HepG2 (cell line): ENCODE results near the gene EPHA1. TPM values are rescaled to one million over a fixed set of nuclear protein-coding genes. Genes with fewer than 3 reads are reported as not detected.

Experiments used
- CREM ChIP-seq, 2 experiments: sonication (generic) in 1 of 2; formaldehyde crosslinking in 1 of 2; IDR thresholded peaks; 2 replicates each; pipeline versions ENCODE4 v1.4.0 to v1.6.1; 2016 to 2020; ENCODE audit warnings: antibody characterized with exemption in 1 of 2, mild to moderate bottlenecking in 1 of 2, missing genetic modification reagents in 1 of 2
- FOXM1 ChIP-seq: sonication (generic); formaldehyde crosslinking; IDR thresholded peaks from 2 replicates; pipeline ENCODE4 v1.5.0; 2020; ENCODE audit warnings: missing genetic modification reagents
- GLMP ChIP-seq: sonication (generic); formaldehyde crosslinking; IDR thresholded peaks from 2 replicates; pipeline ENCODE4 v1.9.0; 2021; ENCODE audit warnings: missing genetic modification reagents, mild to moderate bottlenecking, borderline replicate concordance
- HBP1 ChIP-seq: IDR thresholded peaks from 2 replicates; pipeline ENCODE4 v1.6.1; 2016; ENCODE audit warnings: low read depth, control low read depth
- HCFC1 ChIP-seq: fragments of 150-350 bp; IDR thresholded peaks from 2 replicates; pipeline ENCODE4 v1.6.1; 2014; ENCODE audit warnings: low read depth, low read length
- HNF4G ChIP-seq, 2 experiments: sonication (generic) in 1 of 2; formaldehyde crosslinking in 1 of 2; IDR thresholded peaks; 2 replicates each; pipeline versions ENCODE4 v1.4.0 to v1.6.1; 2011 to 2020; ENCODE audit warnings: borderline replicate concordance in 2 of 2, low read depth in 2 of 2, mild to moderate bottlenecking in 2 of 2, low read length in 1 of 2, missing genetic modification reagents in 1 of 2, moderate library complexity in 1 of 2
- KLF13 ChIP-seq: sonication (generic); formaldehyde crosslinking; IDR thresholded peaks from 2 replicates; pipeline ENCODE4 v1.4.0; 2020; ENCODE audit warnings: mild to moderate bottlenecking, missing genetic modification reagents
- MBD4 ChIP-seq: IDR thresholded peaks from 2 replicates; pipeline ENCODE4 v1.6.1; 2012; ENCODE audit warnings: low read length, inconsistent platforms, borderline replicate concordance
- MEIS1 ChIP-seq: sonication (generic); formaldehyde crosslinking; IDR thresholded peaks from 2 replicates; pipeline ENCODE4 v1.9.0; 2021; ENCODE audit warnings: mild to moderate bottlenecking, missing genetic modification reagents, moderate library complexity, borderline replicate concordance
- POGK ChIP-seq: sonication (generic); formaldehyde crosslinking; conservative IDR thresholded peaks from 2 replicates; pipeline ENCODE4 v1.8.0; 2022; ENCODE audit warnings: mild to moderate bottlenecking, moderate library complexity, missing genetic modification reagents
- SMAD9 ChIP-seq: sonication (generic); formaldehyde crosslinking; IDR thresholded peaks from 2 replicates; pipeline ENCODE4 v1.5.1; 2020; ENCODE audit warnings: mild to moderate bottlenecking, missing genetic modification reagents
- ZBTB38 ChIP-seq: sonication (generic); formaldehyde crosslinking; IDR thresholded peaks from 2 replicates; pipeline ENCODE4 v1.5.1; 2020; ENCODE audit warnings: mild to moderate bottlenecking, missing genetic modification reagents
- ZBTB46 ChIP-seq: sonication (generic); formaldehyde crosslinking; IDR thresholded peaks from 2 replicates; pipeline ENCODE4 v1.4.0; 2020; ENCODE audit warnings: mild to moderate bottlenecking, missing genetic modification reagents, borderline replicate concordance
- ZNF260 ChIP-seq: sonication (generic); formaldehyde crosslinking; IDR thresholded peaks from 2 replicates; pipeline ENCODE4 v1.4.0; 2020; ENCODE audit warnings: missing genetic modification reagents, low read depth, mild to moderate bottlenecking, borderline replicate concordance
- ZNF275 ChIP-seq: sonication (generic); formaldehyde crosslinking; IDR thresholded peaks from 2 replicates; pipeline ENCODE4 v1.8.0; 2022; ENCODE audit warnings: missing genetic modification reagents, mild to moderate bottlenecking, inconsistent platforms, borderline replicate concordance
- ZNF564 ChIP-seq: sonication (generic); formaldehyde crosslinking; IDR thresholded peaks from 2 replicates; pipeline ENCODE4 v1.8.1; 2023; ENCODE audit warnings: mild to moderate bottlenecking, missing genetic modification reagents
- ZNF83 ChIP-seq: sonication (generic); formaldehyde crosslinking; IDR thresholded peaks from 2 replicates; pipeline ENCODE4 v1.4.0; 2020; ENCODE audit warnings: missing genetic modification reagents, mild to moderate bottlenecking, borderline replicate concordance
- ZUFSP ChIP-seq: sonication (generic); formaldehyde crosslinking; IDR thresholded peaks from 2 replicates; pipeline ENCODE4 v1.9.0; 2021; ENCODE audit warnings: missing genetic modification reagents, mild to moderate bottlenecking, borderline replicate concordance
- polyA plus RNA-seq, 8 experiments: library from polyadenylated mRNA; depleted of rRNA in 3 of 8; stranded (reverse) in 7 of 8; unstranded in 1 of 8; fragments of >200 nt; fragmentation: Illumina TruSeq in 4 of 8; extraction: Trizol in 4 of 8; gene quantifications; 2 replicates each; pipeline versions ENCODE4 v1.2.1 to v1.2.3, GENCODE V29; 2011 to 2016; ENCODE audit warnings: low read depth in 4 of 8, missing spikeins in 1 of 8, mixed read lengths in 1 of 8; ENCODE audit not compliant: insufficient read depth in 1 of 8
- total RNA-seq, 5 experiments: library from RNA; depleted of rRNA; stranded (reverse); fragments of >200 nt; fragmentation: Illumina TruSeq; extraction: Trizol; gene quantifications; 2 replicates each; pipeline ENCODE4 v1.2.3, GENCODE V29; 2016; ENCODE audit warnings: low read depth in 1 of 5

The EPHA1 gene
- total and polyA plus RNA-seq, 2 of the 13 experiments (the other 11 are each of a cell fraction or from before 2014, with no cell fraction given): 4.6 to 17.1 TPM

GRCh38 chr7:143393267-143394041 is 15.2 kb downstream of the EPHA1 start (continued):
- TF ChIP-seq HNF4G (IDR thresholded peaks at IDR 0.05; ENCODE audit: borderline replicate concordance, low read depth, low read length) (peak; percentile 94), HNF4G (CRISPR knock-in tag; IDR thresholded peaks at IDR 0.05; ENCODE audit: borderline replicate concordance, low read depth) (peak; percentile 80; the same call in 1 of the 2 replicates), ZNF564 (CRISPR knock-in tag) (0 out of 2 replicates have a peak, but pooled peaks have one; percentile 59), HCFC1 (no peak), FOXM1 (CRISPR knock-in tag) (no peak), MEIS1 (CRISPR knock-in tag) (no peak), POGK (no peak), KLF13 (CRISPR knock-in tag) (no peak), ZNF260 (CRISPR knock-in tag) (no peak), ZBTB46 (no peak), GLMP (CRISPR knock-in tag) (no peak), HBP1 (CRISPR knock-in tag) (no peak), ZNF275 (CRISPR knock-in tag) (no peak; the same call in 1 of the 2 replicates), ZNF83 (CRISPR knock-in tag) (no peak), ZBTB38 (CRISPR knock-in tag) (0 out of 2 replicates have a peak, but pooled peaks have one; percentile 49), CREM (IDR thresholded peaks at IDR 0.05) (peak; percentile 51; the same call in 1 of the 2 replicates), CREM (CRISPR knock-in tag; IDR thresholded peaks at IDR 0.05) (no peak), SMAD9 (no peak), MBD4 (no peak), ZUFSP (CRISPR knock-in tag) (no peak)
